Neutrophil (primary cell): ENCODE measurements around the gene UGT1A5.

Experiments
- H3K27ac ChIP-seq: fragments of 200-600 bp; sonication (generic); 2 replicates; pipeline ENCODE4 v1.5.1; 2016; ENCODE audit warnings: mild to moderate bottlenecking, moderate library complexity
- H3K27me3 ChIP-seq: fragments of 200-600 bp; sonication (generic); 2 replicates; pipeline ENCODE4 v1.6.0; 2016; ENCODE audit warnings: mild to moderate bottlenecking
- H3K36me3 ChIP-seq: fragments of 200-600 bp; sonication (generic); 2 replicates; pipeline ENCODE4 v1.5.1; 2017
- H3K4me1 ChIP-seq, 2 experiments: fragments of 200-600 bp in 1 of 2; sonication (generic) in 1 of 2; 1 replicate in 1 of 2; 2 replicates in 1 of 2; pipeline versions ENCODE4 v1.5.1 to v1.6.1; 2013 to 2016; ENCODE audit warnings: low read depth in 1 of 2, low read length in 1 of 2, mild to moderate bottlenecking in 1 of 2, moderate library complexity in 1 of 2; ENCODE audit not compliant: control insufficient read depth in 1 of 2, insufficient read depth in 1 of 2
- H3K4me3 ChIP-seq, 2 experiments: fragments of 200-600 bp in 1 of 2; sonication (generic) in 1 of 2; 1 replicate in 1 of 2; 2 replicates in 1 of 2; pipeline ENCODE4 v1.5.1; 2013 to 2016; ENCODE audit warnings: low read depth in 1 of 2, low read length in 1 of 2, mild to moderate bottlenecking in 1 of 2, moderate library complexity in 1 of 2
- H3K9me3 ChIP-seq: fragments of 200-600 bp; sonication (generic); 2 replicates; pipeline ENCODE4 v1.5.1; 2016
- TF ChIP-seq, protein P1 (sequence below): fragments of 200-600 bp; sonication (generic); IDR thresholded peaks from 2 replicates; pipeline ENCODE4 v1.5.1; 2016; ENCODE audit warnings: antibody characterized with exemption

UGT1A5 gene

GRCh38 chr2:233818639-233819621 lies 106.2 kb downstream of the UGT1A5 start:
- Histone ChIP-seq H3K27me3 (peaks cover 8% of the 10 kb centered on the region), H3K9me3 (no peaks in the 10 kb centered on the region), H3K4me1 (no peaks in the 10 kb centered on the region)

DNA sequence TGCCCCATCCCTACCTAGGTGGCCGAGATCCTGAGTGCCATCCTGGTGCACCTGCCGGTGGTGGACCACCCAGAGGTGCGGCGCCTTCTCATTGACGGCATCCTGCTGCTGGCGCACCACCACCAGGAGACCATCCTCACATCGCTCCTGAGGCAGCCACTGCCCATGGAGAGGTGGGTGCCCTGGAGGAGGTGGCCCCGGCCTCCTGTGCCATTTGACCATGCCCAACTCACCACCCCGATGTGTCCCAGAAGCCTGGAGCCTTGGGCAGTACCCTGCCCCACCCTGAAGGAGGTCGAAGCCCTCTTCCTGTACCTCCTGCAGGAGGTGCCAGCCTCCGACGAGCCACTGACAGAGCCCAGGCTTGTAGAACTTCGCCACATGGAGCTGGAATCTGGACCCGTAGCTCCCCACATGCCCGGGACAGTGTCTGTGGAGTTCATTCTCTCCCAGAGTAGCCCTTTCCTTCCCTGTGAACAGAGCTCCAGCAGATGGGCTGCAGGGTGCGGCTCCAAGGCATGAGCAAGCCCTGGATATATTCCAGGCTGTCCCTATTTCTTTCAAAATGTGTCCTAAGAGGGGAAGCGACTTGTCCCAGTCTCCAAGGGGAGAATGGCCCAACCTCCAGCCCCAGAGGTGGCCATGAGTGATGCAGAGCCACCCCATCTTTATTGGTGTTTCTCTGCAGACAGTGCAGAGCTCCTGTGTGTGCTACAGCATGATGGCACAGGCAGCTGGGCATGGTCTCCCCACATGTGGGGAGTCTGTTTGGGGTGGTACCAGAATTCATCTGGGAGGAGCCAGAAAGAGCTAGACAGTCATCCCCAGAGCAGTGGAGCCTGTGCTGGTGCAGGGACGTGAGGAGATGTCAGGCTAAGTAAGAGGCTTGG lies 107.4 kb downstream of the UGT1A5 start:
- H3K9me3 ChIP-seq, result no peaks in the 10 kb centered on the region
- TF ChIP-seq, protein P1, sequence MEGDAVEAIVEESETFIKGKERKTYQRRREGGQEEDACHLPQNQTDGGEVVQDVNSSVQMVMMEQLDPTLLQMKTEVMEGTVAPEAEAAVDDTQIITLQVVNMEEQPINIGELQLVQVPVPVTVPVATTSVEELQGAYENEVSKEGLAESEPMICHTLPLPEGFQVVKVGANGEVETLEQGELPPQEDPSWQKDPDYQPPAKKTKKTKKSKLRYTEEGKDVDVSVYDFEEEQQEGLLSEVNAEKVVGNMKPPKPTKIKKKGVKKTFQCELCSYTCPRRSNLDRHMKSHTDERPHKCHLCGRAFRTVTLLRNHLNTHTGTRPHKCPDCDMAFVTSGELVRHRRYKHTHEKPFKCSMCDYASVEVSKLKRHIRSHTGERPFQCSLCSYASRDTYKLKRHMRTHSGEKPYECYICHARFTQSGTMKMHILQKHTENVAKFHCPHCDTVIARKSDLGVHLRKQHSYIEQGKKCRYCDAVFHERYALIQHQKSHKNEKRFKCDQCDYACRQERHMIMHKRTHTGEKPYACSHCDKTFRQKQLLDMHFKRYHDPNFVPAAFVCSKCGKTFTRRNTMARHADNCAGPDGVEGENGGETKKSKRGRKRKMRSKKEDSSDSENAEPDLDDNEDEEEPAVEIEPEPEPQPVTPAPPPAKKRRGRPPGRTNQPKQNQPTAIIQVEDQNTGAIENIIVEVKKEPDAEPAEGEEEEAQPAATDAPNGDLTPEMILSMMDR, result no peak
- H3K4me3 ChIP-seq, result no peak overlapping the region
- H3K27ac ChIP-seq, result no peak overlapping the region
- H3K36me3 ChIP-seq, result no peaks in the 10 kb centered on the region
- H3K4me1 ChIP-seq, result no peaks in the 10 kb centered on the region
- no peaks in the 10 kb centered on the region for H3K27me3 ChIP-seq

More at GRCh38 chr2:233818639-233819621, 106.2 kb downstream of the UGT1A5 start:
- Histone ChIP-seq H3K27ac (no peak overlapping the region), H3K4me3 (no peak overlapping the region), H3K36me3 (no peaks in the 10 kb centered on the region)
- TF ChIP-seq, protein P1, result no peak

- no peak overlapping the region for H3K4me3 ChIP-seq
- no peaks in the 10 kb centered on the region for H3K27me3 ChIP-seq
- no peak overlapping the region for H3K27ac ChIP-seq
- H3K36me3 ChIP-seq, result no peaks in the 10 kb centered on the region
- H3K9me3 ChIP-seq, result no peaks in the 10 kb centered on the region
- no peaks in the 10 kb centered on the region for H3K4me1 ChIP-seq
- TF ChIP-seq, protein P1, result no peak
These were observed 108.0 kb downstream of the UGT1A5 start for GRCh38 chr2:233820774-233821105.

DNA sequence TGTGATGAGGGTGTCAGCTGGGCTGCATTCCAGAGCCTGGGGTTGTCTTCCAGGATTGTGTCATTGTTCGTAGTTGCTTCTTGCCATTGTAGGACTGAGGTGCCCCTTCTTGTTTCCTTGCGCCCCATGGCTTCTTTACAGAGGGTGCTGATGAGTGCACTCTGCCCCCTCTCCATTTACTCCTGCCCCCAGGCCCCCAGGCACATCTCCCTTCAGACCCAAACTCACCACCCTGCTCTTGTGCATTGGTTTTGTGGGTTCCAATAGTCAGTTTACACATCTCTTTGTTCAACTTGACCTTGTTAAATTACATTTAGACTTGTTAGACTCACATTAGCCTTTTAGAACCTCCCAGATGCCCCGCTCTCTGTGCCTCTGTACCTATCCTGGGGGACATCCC lies 108.5 kb downstream of the UGT1A5 start:
- no peaks in the 10 kb centered on the region for H3K9me3 ChIP-seq
- TF ChIP-seq, protein P1, result no peak
- no peaks in the 10 kb centered on the region for H3K36me3 ChIP-seq
- H3K27ac ChIP-seq, result no peak overlapping the region
- no peak overlapping the region for H3K4me3 ChIP-seq
- H3K4me1 ChIP-seq, result no peaks in the 10 kb centered on the region
- no peaks in the 10 kb centered on the region for H3K27me3 ChIP-seq

GRCh38 chr2:233821709-233822100 lies 109.0 kb downstream of the UGT1A5 start:
- Histone ChIP-seq H3K27me3 (no peaks in the 10 kb centered on the region), H3K36me3 (no peaks in the 10 kb centered on the region), H3K27ac (no peak overlapping the region), H3K4me3 (no peak overlapping the region), H3K4me1 (no peaks in the 10 kb centered on the region), H3K9me3 (no peaks in the 10 kb centered on the region)
- TF ChIP-seq, protein P1, result no peak
